ENCODE data around the gene LLCFC1.

LLCFC1 gene

GRCh38 chr7:142898377-142899170 lies 40.7 kb upstream of the LLCFC1 start:
- Histone ChIP-seq H3K9ac (ENCODE audit: low read depth, low read length) (no peak overlapping the region), H3K4me3 (ENCODE audit: low read length) (no peak overlapping the region), H3K4me1 (ENCODE audit: insufficient read depth, low read length) (0 out of 2 replicates have a peak, but pooled peaks cover 2% of the 10 kb centered on the region), H3K27ac (ENCODE audit: low read length) (no peak overlapping the region), H3K27me3 (ENCODE audit: insufficient read depth, low read length) (no peaks in the 10 kb centered on the region), H3K9me3 (ENCODE audit: insufficient read depth, low read depth, low read length) (0 out of 2 replicates have a peak, but pooled peaks cover under 1% of the 10 kb centered on the region), H3K36me3 (ENCODE audit: insufficient read depth, low read depth, low read length) (no peaks in the 10 kb centered on the region)

GRCh38 chr7:142899661-142900060 lies 39.6 kb upstream of the LLCFC1 start:
- peaks cover 12% of the 10 kb centered on the region for H3K9me3 ChIP-seq (ENCODE audit: insufficient read depth, low read depth, low read length)

GRCh38 chr7:142901426-142902259 lies 37.6 kb upstream of the LLCFC1 start:
- no peak overlapping the region for H3K9ac ChIP-seq (ENCODE audit: low read depth, low read length)
- H3K4me3 ChIP-seq (ENCODE audit: low read length) = no peak overlapping the region
- H3K27me3 ChIP-seq (ENCODE audit: insufficient read depth, low read length) = no peaks in the 10 kb centered on the region
- H3K27ac ChIP-seq (ENCODE audit: low read length) = no peak overlapping the region
- no peaks in the 10 kb centered on the region for H3K36me3 ChIP-seq (ENCODE audit: insufficient read depth, low read depth, low read length)
- 0 out of 2 replicates have a peak, but pooled peaks cover 2% of the 10 kb centered on the region for H3K4me1 ChIP-seq (ENCODE audit: insufficient read depth, low read length)
- peaks cover 28% of the 10 kb centered on the region for H3K9me3 ChIP-seq (ENCODE audit: insufficient read depth, low read depth, low read length)

More at GRCh38 chr7:142899661-142900060, 39.6 kb upstream of the LLCFC1 start:
- Histone ChIP-seq H3K4me3 (ENCODE audit: low read length) (no peak overlapping the region), H3K27me3 (ENCODE audit: insufficient read depth, low read length) (no peaks in the 10 kb centered on the region), H3K9ac (ENCODE audit: low read depth, low read length) (no peak overlapping the region), H3K27ac (ENCODE audit: low read length) (no peak overlapping the region), H3K4me1 (ENCODE audit: insufficient read depth, low read length) (0 out of 2 replicates have a peak, but pooled peaks cover 2% of the 10 kb centered on the region), H3K36me3 (ENCODE audit: insufficient read depth, low read depth, low read length) (no peaks in the 10 kb centered on the region)

GRCh38 chr7:142904128-142904527 lies 35.2 kb upstream of the LLCFC1 start:
- H3K9ac ChIP-seq (ENCODE audit: low read depth, low read length) = no peak overlapping the region
- H3K9me3 ChIP-seq (ENCODE audit: insufficient read depth, low read depth, low read length) = peaks cover 33% of the 10 kb centered on the region
- no peaks in the 10 kb centered on the region for H3K36me3 ChIP-seq (ENCODE audit: insufficient read depth, low read depth, low read length)
- H3K4me3 ChIP-seq (ENCODE audit: low read length) = no peak overlapping the region
- no peaks in the 10 kb centered on the region for H3K27me3 ChIP-seq (ENCODE audit: insufficient read depth, low read length)
- H3K27ac ChIP-seq (ENCODE audit: low read length) = no peak overlapping the region
- H3K4me1 ChIP-seq (ENCODE audit: insufficient read depth, low read length) = no peaks in the 10 kb centered on the region

- Histone ChIP-seq H3K9ac (ENCODE audit: low read depth, low read length) (no peak overlapping the region), H3K4me3 (ENCODE audit: low read length) (no peak overlapping the region), H3K4me1 (ENCODE audit: insufficient read depth, low read length) (no peaks in the 10 kb centered on the region), H3K27me3 (ENCODE audit: insufficient read depth, low read length) (no peaks in the 10 kb centered on the region), H3K9me3 (ENCODE audit: insufficient read depth, low read depth, low read length) (peaks cover 33% of the 10 kb centered on the region), H3K36me3 (ENCODE audit: insufficient read depth, low read depth, low read length) (no peaks in the 10 kb centered on the region), H3K27ac (ENCODE audit: low read length) (no peak overlapping the region)
Observed at GRCh38 chr7:142905759-142906158, 33.5 kb upstream of the LLCFC1 start.

GRCh38 chr7:142906643-142907042 lies 32.6 kb upstream of the LLCFC1 start:
- no peak overlapping the region for H3K4me3 ChIP-seq (ENCODE audit: low read length)
- H3K36me3 ChIP-seq (ENCODE audit: insufficient read depth, low read depth, low read length) = no peaks in the 10 kb centered on the region
- no peak overlapping the region for H3K27ac ChIP-seq (ENCODE audit: low read length)
- no peak overlapping the region for H3K9ac ChIP-seq (ENCODE audit: low read depth, low read length)
- peaks cover 33% of the 10 kb centered on the region for H3K9me3 ChIP-seq (ENCODE audit: insufficient read depth, low read depth, low read length)
- H3K4me1 ChIP-seq (ENCODE audit: insufficient read depth, low read length) = no peaks in the 10 kb centered on the region
- H3K27me3 ChIP-seq (ENCODE audit: insufficient read depth, low read length) = no peaks in the 10 kb centered on the region

GRCh38 chr7:142908290-142908689 lies 31.0 kb upstream of the LLCFC1 start:
- no peaks in the 10 kb centered on the region for H3K27me3 ChIP-seq (ENCODE audit: insufficient read depth, low read length)
- H3K9me3 ChIP-seq (ENCODE audit: insufficient read depth, low read depth, low read length) = peaks cover 33% of the 10 kb centered on the region
- no peaks in the 10 kb centered on the region for H3K4me1 ChIP-seq (ENCODE audit: insufficient read depth, low read length)
- H3K4me3 ChIP-seq (ENCODE audit: low read length) = no peak overlapping the region
- H3K27ac ChIP-seq (ENCODE audit: low read length) = no peak overlapping the region
- no peaks in the 10 kb centered on the region for H3K36me3 ChIP-seq (ENCODE audit: insufficient read depth, low read depth, low read length)
- H3K9ac ChIP-seq (ENCODE audit: low read depth, low read length) = no peak overlapping the region

GRCh38 chr7:142908921-142909890 lies 30.1 kb upstream of the LLCFC1 start:
- no peaks in the 10 kb centered on the region for H3K36me3 ChIP-seq (ENCODE audit: insufficient read depth, low read depth, low read length)
- H3K27ac ChIP-seq (ENCODE audit: low read length) = no peak overlapping the region
- H3K9me3 ChIP-seq (ENCODE audit: insufficient read depth, low read depth, low read length) = peaks cover 26% of the 10 kb centered on the region
- H3K27me3 ChIP-seq (ENCODE audit: insufficient read depth, low read length) = no peaks in the 10 kb centered on the region
- H3K4me3 ChIP-seq (ENCODE audit: low read length) = no peak overlapping the region
- no peak overlapping the region for H3K9ac ChIP-seq (ENCODE audit: low read depth, low read length)
- no peaks in the 10 kb centered on the region for H3K4me1 ChIP-seq (ENCODE audit: insufficient read depth, low read length)

- H3K27me3 ChIP-seq (ENCODE audit: insufficient read depth, low read length) = no peaks in the 10 kb centered on the region
- no peak overlapping the region for H3K27ac ChIP-seq (ENCODE audit: low read length)
- peaks cover 19% of the 10 kb centered on the region for H3K9me3 ChIP-seq (ENCODE audit: insufficient read depth, low read depth, low read length)
- H3K9ac ChIP-seq (ENCODE audit: low read depth, low read length) = no peak overlapping the region
- no peaks in the 10 kb centered on the region for H3K4me1 ChIP-seq (ENCODE audit: insufficient read depth, low read length)
- H3K36me3 ChIP-seq (ENCODE audit: insufficient read depth, low read depth, low read length) = no peaks in the 10 kb centered on the region
- H3K4me3 ChIP-seq (ENCODE audit: low read length) = no peak overlapping the region
Observed at GRCh38 chr7:142910031-142910433, 29.3 kb upstream of the LLCFC1 start.

GRCh38 chr7:142910481-142910880 lies 28.8 kb upstream of the LLCFC1 start:
- Histone ChIP-seq H3K27ac (ENCODE audit: low read length) (no peak overlapping the region), H3K27me3 (ENCODE audit: insufficient read depth, low read length) (no peaks in the 10 kb centered on the region), H3K4me3 (ENCODE audit: low read length) (no peak overlapping the region), H3K9ac (ENCODE audit: low read depth, low read length) (no peak overlapping the region), H3K4me1 (ENCODE audit: insufficient read depth, low read length) (no peaks in the 10 kb centered on the region), H3K9me3 (ENCODE audit: insufficient read depth, low read depth, low read length) (peaks cover 17% of the 10 kb centered on the region), H3K36me3 (ENCODE audit: insufficient read depth, low read depth, low read length) (no peaks in the 10 kb centered on the region)

GRCh38 chr7:142913051-142913450 lies 26.2 kb upstream of the LLCFC1 start:
- H3K4me1 ChIP-seq (ENCODE audit: insufficient read depth, low read length) = no peaks in the 10 kb centered on the region
- H3K9ac ChIP-seq (ENCODE audit: low read depth, low read length) = no peak overlapping the region
- H3K36me3 ChIP-seq (ENCODE audit: insufficient read depth, low read depth, low read length) = no peaks in the 10 kb centered on the region
- no peak overlapping the region for H3K4me3 ChIP-seq (ENCODE audit: low read length)
- H3K27ac ChIP-seq (ENCODE audit: low read length) = no peak overlapping the region
- H3K9me3 ChIP-seq (ENCODE audit: insufficient read depth, low read depth, low read length) = no peaks in the 10 kb centered on the region
- no peaks in the 10 kb centered on the region for H3K27me3 ChIP-seq (ENCODE audit: insufficient read depth, low read length)

Measured in iPS-20b (cell line).